Measurements from ENCODE around the gene HMCN1.

HMCN1 gene

DNA sequence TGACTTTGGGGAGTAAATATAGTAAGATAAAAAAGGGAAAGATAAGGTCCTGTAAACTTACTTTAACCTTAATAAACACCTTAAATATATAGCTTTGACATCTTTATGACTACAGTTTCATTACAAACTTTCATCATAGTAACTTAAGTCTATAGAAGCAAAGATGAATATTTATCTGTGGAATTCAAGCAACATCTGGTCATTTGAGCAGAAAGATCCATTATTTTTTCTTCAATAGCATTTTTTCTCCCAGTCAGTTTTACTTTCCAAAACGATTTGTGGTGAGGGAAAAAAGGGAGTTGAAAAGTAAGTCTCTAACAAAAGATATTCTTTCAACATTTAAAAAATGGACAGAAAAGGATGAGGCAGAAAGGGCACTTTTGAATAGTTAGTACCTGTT, 69.0 kb downstream of the HMCN1 start:
- in situ Hi-C loops (cut with MboI; ENCODE audit: low sequenced_read_pairs): no loop called here

DNA sequence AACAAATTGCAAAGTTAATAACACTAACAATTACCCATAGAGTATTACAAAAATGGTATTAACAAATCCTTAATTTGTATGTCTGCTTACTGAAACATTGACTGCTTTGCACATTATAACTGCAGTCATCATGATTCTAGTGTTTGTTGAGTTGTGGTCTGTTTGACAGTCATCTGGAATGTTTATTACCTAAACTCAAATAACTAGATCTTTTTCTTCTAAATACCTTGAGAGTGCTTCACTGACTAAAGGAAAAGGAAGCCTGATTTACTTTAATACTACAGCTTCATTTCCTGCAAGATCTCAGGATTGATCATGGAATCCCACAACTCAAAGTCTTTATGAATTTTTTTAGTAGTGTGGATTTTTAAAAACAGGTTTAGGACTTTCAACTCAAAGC, 70.0 kb downstream of the HMCN1 start:
- in situ Hi-C loops (cut with MboI; ENCODE audit: low sequenced_read_pairs): no loop called here

DNA sequence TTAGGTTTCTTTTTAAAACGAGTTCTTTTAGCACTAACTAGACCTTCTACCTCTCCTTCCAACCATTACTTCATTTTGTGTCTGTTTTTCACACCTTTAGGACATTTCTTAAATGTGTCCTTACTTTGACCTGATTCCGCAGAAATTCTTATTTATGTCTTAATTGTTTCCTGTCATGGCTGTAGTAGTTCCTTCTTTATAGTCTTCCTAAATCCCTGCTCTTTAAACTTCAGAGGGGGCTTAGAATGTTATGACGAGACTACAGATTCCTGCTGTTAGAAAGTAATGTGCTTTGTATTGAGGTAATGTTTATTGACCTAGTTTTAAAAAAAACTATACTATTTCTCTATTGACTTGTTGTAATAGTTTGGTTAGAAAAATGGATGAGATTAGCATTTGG, 70.4 kb downstream of the HMCN1 start:
- in situ Hi-C loops (cut with MboI; ENCODE audit: low sequenced_read_pairs): no loop called here

DNA sequence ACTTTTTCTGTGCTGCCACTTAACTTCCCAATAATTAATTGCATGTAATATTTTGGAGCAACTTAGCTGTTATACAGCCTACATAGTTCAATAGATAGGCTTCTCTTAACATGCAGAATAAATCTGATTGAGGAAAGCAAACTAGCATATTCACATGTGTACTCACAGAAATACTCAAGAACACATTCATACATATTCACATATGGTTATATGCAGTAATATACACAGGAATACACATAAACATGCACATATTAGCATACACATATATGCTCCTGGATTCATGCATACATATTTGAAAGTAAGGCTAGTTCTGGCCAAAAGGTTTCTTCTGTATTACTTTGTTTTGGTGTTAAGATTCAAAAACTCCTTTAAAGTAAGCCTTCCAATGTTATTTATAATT, 73.1 kb downstream of the HMCN1 start:
- in situ Hi-C loops (cut with MboI; ENCODE audit: low sequenced_read_pairs): no loop called here

DNA sequence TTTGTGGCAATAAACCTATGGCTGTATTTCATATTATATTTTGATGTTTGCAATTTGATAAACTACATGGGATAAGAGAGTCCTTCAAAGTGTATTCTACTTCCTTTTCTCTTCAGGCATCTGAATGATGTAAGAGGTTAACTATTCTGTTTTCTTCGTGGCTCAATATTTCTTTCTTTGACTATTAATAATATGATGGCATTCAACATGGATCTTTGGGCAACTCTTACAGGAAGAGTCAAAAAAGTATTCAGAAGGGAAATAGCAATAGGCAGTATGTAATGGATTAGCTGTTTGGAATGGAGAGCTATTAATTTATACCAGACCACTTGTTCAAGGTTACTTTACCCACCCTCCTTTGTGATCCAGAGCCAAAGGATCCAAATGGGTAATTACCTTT, 74.4 kb downstream of the HMCN1 start:
- in situ Hi-C loops (cut with MboI; ENCODE audit: low sequenced_read_pairs): no loop called here

DNA sequence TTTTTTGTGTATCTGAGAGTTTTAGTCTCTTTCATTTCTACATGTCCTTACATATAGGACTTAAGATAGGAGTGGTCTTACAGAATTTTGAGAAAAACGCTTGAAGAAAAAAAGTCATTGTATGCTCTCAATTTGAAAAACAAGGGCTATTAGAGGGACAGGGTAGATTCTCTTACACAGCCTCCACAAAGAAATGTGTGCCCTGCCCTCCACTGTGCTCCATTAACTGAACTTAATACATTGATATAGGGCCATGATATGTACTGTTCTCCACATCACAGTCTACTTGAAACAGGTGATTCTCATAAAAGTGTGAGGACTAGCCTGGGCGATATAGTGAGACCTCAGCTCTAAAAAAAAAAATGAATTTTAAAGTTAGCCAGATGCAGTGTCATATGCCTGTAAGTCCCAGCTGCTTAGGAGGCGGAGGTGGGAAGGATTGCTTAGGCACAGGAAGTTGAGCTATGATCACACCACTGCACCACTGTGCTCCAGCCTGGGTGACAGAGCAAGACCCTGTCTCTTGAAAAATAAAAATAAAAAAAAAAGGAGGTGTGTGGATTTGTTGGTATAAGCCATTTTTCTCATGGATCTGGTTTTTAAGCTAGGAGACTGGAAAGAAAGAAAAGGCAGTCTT, 77.0 kb downstream of the HMCN1 start:
- in situ Hi-C loops (cut with MboI; ENCODE audit: low sequenced_read_pairs): no loop called here

DNA sequence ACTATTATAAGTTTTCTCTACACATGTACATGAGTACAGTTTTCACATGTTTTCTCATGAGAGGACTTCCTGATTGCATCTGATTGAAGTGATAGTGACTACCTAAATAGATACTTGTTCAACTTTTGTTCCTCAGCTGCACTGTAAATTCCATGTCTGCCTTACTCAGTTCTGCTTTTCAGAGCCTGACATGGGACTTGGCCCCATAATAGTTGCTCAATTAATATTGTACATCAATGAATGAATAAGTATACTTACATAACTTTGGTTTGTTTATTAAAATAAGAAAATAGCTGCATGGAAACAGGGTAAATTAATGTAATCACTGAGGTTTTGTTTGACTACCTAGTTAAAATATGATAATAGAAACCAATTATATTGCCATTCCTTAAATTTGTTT, 78.7 kb downstream of the HMCN1 start:
- in situ Hi-C loops (cut with MboI; ENCODE audit: low sequenced_read_pairs): no loop called here

DNA sequence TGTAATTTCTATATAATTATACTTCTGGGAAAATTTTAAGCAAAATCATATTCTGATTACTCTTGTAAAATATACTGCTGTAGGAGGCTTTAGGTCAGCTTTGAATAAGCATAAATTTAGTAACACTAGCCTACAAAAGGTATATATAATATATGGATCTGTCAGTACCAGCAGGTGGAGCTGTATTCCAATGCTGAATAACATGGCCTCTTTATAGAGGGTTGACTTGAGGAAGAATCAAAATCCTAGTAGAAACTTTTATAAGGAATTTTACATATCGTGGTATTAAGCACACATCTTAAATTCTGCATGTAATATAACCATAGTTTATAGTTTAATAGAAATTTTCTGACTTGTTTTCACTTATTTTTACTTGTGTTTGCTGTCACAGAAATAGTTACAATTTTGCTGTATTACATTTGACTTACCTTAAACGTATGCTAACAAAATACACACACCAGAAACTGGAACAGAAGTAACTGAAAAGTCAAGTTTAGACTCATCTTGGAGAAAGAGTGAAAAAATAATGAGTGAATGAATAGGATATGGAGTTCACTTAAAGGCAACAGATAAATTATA, 79.3 kb downstream of the HMCN1 start:
- in situ Hi-C loops (cut with MboI; ENCODE audit: low sequenced_read_pairs): no loop called here

DNA sequence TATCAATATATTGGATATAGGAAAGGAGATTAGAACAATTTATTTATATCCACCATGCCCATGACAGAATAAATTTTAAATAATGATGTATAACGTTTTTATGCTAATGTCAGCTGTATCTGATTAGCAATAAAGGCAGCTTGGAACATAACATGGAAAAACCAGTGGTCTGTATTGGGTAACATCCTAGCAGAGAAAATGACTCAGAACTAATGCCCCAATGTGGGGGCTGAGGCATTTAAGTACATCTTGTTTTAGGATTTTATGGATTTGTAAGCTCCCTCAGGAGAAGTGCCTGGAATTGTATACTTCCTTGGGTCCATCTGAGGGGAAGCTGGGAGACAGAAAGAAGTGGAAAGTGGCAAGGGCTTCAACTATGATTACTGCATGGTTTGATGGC, 82.3 kb downstream of the HMCN1 start:
- in situ Hi-C loops (cut with MboI; ENCODE audit: low sequenced_read_pairs): no loop called here

DNA sequence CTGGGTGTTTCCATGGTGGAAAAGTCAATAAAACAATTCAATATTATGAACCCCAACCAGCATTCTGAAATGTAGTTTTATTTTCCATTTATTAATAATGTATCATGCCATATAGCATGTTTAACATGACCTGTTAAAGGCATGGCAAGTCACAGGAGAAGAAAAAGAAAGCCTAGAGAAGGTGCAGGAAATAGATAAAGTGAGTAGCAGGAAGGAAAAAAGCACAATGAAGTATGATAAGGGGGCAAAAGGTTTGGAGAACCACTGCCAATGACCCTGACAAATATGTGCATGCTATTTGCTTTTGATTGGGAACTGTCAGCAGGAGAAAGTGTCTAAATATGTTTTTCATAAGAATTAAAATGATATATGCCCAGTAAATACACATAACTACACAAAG, 85.6 kb downstream of the HMCN1 start:
- in situ Hi-C loops (cut with MboI; ENCODE audit: low sequenced_read_pairs): no loop called here

DNA sequence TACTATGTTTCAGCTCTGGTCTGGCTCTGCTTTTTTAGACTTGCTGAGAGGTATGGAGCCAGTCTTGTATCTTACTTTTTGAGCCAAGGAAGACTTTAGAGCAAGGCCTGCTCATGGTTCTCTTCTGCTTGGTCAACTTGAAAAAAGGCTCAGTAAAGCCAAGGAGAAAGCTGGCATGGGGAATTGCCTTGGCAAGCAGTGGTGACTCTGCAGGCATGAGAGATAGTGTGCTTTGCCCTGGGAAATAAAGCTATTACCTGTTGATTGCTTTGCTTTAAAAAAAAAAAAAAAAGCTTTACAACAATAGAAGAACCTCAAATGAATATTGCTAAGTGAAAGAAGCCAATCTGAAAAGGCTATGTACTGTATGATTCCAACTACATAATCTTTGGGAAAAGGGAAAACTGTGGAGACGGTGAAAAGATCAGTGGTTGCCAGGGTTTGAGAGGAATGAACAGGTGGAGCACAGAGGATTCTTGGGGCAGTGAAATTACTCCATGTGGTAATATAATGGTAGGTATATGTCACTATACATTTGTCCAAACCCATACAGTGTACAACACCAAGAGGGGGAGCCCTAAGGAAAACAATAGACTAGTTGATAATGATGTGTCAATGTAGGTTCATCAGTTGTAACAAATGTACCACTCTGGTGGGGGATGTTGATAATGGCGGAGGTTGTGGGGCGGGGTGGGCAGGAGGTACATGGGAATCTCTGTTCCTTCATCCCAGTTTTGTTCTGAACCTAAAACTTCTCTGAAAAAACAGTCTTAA, 87.6 kb downstream of the HMCN1 start:
- in situ Hi-C loops (cut with MboI; ENCODE audit: low sequenced_read_pairs): no loop called here

DNA sequence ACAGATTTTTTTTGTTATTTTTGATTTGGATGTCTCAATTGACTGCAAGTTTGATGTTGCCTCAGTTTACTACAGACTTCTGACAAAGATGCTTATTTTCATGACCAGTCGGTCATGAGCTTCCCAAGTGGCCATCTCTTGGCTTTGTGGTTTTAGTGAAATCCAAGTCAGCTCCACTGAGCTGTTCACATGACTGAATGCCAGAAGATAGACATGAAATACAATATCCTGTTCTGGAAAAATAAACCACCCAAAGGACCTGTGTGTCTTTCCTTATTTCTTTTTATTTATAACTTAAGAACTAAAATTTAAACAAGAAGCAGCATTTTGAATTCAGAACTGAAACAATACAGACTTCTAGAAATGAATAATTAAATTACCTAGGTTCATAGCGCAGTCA, 89.3 kb downstream of the HMCN1 start:
- in situ Hi-C loops (cut with MboI; ENCODE audit: low sequenced_read_pairs): no loop called here

DNA sequence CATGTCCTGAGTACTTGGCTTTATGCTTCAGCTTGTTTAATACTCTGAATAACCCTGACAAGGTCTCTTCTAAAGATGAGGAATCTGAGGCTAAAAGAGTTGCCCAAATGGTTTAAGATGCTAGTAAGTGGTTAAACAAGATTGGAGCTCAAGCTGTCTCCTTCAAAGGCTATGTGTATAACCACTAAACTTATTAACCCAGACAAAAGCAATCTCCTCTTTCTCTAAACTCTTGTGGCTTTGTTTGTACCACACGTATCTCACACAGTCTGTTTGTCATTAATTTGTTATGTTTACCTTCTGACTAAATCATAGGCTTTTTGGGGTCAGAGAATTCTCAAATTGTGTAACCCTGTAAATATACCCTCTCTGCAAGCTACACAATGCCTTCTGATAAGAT, 89.9 kb downstream of the HMCN1 start:
- in situ Hi-C loops (cut with MboI; ENCODE audit: low sequenced_read_pairs): no loop called here

DNA sequence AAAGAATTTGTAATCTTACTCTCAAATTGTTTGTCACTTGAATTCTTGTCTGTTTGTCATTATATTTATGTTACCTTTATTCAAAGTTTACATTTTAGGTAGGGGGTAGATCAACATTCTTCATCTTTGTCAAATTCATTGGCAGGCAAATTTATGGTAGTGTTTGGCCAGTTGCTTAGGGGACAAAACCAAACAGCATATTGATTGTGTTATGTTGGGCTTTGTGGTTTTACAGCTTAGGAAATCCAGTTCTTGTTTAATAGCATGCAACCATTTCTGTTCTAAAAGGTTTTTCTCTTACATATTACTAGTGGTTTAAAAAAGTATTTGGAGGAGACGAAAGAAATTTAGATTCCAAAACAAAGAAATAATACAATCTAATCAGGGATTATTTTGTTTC, 91.4 kb downstream of the HMCN1 start:
- in situ Hi-C loops (cut with MboI; ENCODE audit: low sequenced_read_pairs): no loop called here

DNA sequence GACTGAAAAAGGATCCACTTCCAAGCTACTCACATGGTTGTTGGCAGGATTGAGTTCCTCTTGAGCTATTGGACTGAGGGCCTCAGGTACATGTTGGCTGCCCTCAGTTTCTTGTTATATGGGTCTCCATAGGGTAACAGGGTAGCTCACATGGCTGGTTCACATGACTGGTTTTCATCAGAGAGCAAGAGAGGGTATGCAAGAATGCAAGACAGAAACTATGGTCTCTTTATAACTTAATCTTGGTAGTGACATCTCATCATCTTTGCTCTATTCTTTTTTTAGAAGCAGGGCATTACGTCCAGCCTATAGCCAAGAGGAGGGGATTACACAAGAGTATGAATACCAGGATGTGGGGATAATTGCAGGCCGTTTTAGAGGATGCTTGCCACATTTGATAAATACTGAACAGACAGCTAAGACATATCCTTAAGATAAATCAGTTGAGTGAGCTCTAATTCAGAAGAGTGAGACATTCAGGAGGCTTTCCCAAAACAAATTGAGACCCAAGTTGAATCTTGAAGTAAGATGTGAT, 100.2 kb downstream of the HMCN1 start:
- in situ Hi-C loops (cut with MboI; ENCODE audit: low sequenced_read_pairs): no loop called here

DNA sequence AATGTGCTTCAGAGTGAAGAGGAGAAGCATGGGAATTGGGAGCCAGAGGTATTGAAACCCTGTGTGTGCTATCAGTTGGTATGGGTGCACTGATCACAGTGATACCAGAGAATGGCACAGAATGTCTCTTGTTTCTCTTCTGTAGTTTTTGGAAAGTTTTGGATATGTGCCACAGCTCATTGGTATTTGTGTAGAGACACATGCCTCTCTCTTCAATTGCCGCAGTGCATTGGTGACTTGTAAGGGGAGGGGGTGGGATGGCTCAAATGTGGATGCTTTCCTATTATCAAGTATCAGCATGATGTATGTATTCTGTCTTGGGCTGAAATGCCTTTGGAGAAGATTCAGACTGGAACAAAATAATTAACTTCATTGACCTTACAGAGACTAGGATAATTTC, 101.0 kb downstream of the HMCN1 start:
- in situ Hi-C loops (cut with MboI; ENCODE audit: low sequenced_read_pairs): no loop called here

DNA sequence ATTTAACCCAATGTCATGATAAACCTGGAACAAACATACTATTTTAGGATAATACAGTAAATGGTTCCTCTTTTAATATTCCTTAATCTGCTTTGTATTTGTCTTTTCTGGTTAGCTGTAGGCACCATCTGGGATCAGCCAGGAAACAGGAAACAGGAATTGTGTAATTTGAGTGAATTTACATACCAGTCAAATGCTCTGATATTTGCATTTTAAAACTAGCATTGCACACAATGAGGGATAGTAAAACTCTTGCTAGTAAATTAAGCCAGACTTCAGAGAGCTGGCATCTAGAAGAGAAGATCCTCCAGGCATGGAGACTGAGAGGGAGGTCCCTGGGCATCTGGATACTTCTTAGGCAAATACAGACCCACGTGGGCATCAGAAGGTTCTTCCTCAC, 103.5 kb downstream of the HMCN1 start:
- in situ Hi-C loops (cut with MboI; ENCODE audit: low sequenced_read_pairs): no loop called here

DNA sequence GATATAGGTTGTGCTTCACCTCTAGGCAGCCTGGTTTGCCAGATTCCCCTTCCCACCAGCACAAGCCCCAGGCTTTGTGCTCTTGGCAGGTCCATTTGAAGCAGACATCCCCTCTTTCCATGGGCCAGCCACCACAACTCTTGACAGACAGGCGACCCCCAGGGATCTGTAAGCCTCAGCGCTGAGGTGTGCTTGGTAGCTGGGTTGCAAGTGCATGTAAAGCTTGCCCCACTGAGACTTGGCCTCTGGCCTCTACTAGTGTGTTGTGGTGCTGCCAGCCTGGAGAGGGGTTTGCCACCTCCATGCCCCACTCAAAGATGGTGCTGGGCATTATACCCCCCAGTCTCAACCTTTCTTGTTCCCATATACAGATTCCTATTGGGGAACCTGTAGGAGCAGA, 103.9 kb downstream of the HMCN1 start:
- in situ Hi-C loops (cut with MboI; ENCODE audit: low sequenced_read_pairs): no loop called here

DNA sequence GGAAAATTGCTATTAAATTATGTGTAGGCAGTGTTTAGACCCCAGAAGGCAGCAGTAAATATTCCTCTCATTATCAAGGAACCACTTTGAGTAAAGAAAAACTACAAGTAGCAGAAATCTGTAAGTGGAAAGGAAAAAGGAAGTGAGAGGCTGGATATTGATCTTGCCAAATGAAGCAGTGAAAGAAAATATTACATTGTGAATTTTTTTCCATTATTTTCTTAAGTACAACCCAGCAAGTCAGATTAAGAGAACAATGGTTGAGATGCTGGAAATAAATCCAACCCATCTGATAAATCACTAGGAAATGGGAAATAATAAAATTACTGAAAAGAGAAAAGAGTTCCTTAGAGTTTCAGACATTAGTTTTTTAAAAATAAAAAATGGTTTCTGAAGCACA, 106.7 kb downstream of the HMCN1 start:
- in situ Hi-C loops (cut with MboI; ENCODE audit: low sequenced_read_pairs): no loop called here

DNA sequence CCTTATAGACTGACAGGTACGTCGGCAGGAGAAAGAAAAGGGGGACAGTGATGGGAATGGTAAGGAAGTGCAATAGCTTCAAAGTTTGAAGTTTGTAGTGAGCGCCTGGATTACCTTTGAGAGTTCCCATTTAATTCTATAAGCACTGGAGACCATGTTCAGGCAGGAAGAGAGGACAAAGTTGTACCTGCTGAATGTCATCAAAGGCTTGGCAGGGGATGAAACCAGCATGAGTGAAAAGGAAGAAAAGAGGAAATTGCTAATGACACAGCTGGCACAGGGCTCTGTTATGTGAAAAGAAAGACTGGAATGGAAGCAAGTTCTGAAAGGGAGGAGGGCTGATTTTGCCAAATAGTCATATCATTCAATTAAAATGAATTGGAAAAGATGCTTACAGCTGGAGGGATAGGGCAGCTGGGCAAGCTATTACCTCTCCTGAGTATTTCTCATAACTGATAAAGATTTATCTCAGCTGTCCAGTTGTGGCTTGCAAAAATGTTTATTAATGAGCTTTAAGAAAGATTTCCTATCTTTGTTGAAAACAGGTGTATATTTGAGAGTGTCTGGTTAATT, 109.2 kb downstream of the HMCN1 start:
- in situ Hi-C loops (cut with MboI; ENCODE audit: low sequenced_read_pairs): no loop called here

DNA sequence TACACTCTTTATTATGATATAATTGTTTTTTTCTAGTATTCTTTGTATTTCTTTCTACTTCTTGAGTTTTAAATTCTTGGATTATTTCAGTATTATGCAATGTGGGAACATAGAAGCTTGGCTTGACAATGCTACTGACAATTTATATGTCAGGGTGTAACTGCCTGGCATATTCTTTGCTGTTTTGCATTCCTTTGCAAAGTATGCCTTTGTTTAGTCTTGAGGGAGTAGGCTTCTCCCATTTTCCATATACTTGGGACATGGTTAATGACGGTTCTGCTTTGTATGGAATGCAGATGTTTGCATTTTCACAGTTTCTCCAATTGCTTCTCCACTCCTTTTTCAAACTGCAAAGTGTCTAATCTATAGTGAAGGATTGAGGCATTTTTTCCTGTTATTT, 109.8 kb downstream of the HMCN1 start:
- in situ Hi-C loops (cut with MboI; ENCODE audit: low sequenced_read_pairs): no loop called here
